K562 (cell line): ENCODE data around the gene VEGFC. TPM values are rescaled to one million over a fixed set of nuclear protein-coding genes. Genes with fewer than 3 reads are reported as not detected.

ENCODE experiments used
- ATAC-seq: fragments of 200-7000 bp; cut with Tn5 transposase; 3 replicates; pipeline ENCODE4 v1.9.1; 2020; ENCODE audit warnings: moderate library complexity
- BruUV-seq: library from RNA; stranded (reverse); fragments of 400-500 nt; replicated peaks from 2 replicates; lab custom pipeline; 2021; lab: Mats Ljungman, UMichigan
- CTCF ChIA-PET: fragments of 300-600 bp; formaldehyde crosslinking; extraction: SDS; loops from one replicate; lab custom pipeline; 2021; ENCODE audit warnings: low intra/inter-chr PET ratio; lab: Yijun Ruan, JAX
- POLR2A ChIA-PET: fragments of 300-600, 350-650 bp; sonication (Branson Sonifier 250); formaldehyde crosslinking; extraction: SDS; loops from one replicate; lab custom pipeline; 2021; ENCODE audit warnings: antibody characterized with exemption, inconsistent platforms; lab: Yijun Ruan, JAX
- DNase-seq, 4 experiments: peaks; one replicate each; pipeline versions ENCODE4 v3.0.0 to v3.0.0-alpha.2; 2011 to 2018; ENCODE audit warnings: low spot score in 3 of 4, mixed read lengths in 3 of 4; ENCODE audit errors: extremely low read depth in 1 of 4
- FAIRE-seq: peaks from 2 replicates; lab custom pipeline; 2011; peaks lifted over from hg19 to GRCh38; lab: Jason Lieb, UNC
- H2AFZ ChIP-seq: 2 replicates; pipeline ENCODE4 v1.6.0; 2011; ENCODE audit warnings: low read depth, low read length, control low read depth, inconsistent platforms
- H3K27ac ChIP-seq: fragments of 200-600 bp; 3 replicates; pipeline ENCODE4 v1.8.0; 2011; ENCODE audit warnings: low read depth, mild to moderate bottlenecking, control low read depth, inconsistent platforms, low read length, moderate library complexity, mixed read lengths; ENCODE audit errors: extremely low read depth
- H3K27me3 ChIP-seq, 2 experiments: fragments of 300-600 bp in 1 of 2; 2 replicates in 1 of 2; 3 replicates in 1 of 2; pipeline versions ENCODE4 v1.6.0 to v1.8.0; 2011; ENCODE audit warnings: inconsistent platforms in 2 of 2, low read length in 2 of 2, mild to moderate bottlenecking in 1 of 2, mixed read lengths in 1 of 2, moderate library complexity in 1 of 2; ENCODE audit not compliant: control insufficient read depth in 2 of 2, insufficient read depth in 2 of 2
- H3K36me3 ChIP-seq: fragments of 300-600 bp; 3 replicates; pipeline ENCODE4 v1.8.0; 2011; ENCODE audit warnings: mild to moderate bottlenecking, low read length, inconsistent platforms; ENCODE audit not compliant: control insufficient read depth, insufficient read depth
- H3K4me1 ChIP-seq, 2 experiments: fragments of 200-600 bp in 1 of 2; replicated peaks in 1 of 2; 2 replicates in 1 of 2; 3 replicates in 1 of 2; pipeline versions ENCODE4 v1.5.1 to v1.8.0; 2011; ENCODE audit warnings: inconsistent platforms in 2 of 2, low read length in 2 of 2, mild to moderate bottlenecking in 1 of 2, mixed read lengths in 1 of 2, moderate library complexity in 1 of 2; ENCODE audit not compliant: control insufficient read depth in 2 of 2, insufficient read depth in 2 of 2
- H3K4me2 ChIP-seq: 2 replicates; pipeline ENCODE4 v1.6.1; 2011; ENCODE audit warnings: low read length, control low read depth, inconsistent platforms, mixed read lengths; ENCODE audit not compliant: insufficient read depth
- H3K4me3 ChIP-seq: fragments of 200-600 bp; sonication (generic), shearing (Covaris generic); 2 replicates; pipeline ENCODE4 v1.5.1; 2016; ENCODE audit warnings: control low read depth, inconsistent platforms
- H3K79me2 ChIP-seq: fragments of 200-600 bp; 3 replicates; pipeline ENCODE4 v1.8.0; 2011; ENCODE audit warnings: low read length, inconsistent platforms; ENCODE audit not compliant: control insufficient read depth, insufficient read depth
- H3K9ac ChIP-seq, 2 experiments: 2 replicates each; pipeline versions ENCODE4 v1.6.0 to v1.6.1; 2011; ENCODE audit warnings: low read depth in 2 of 2, low read length in 2 of 2, control low read depth in 1 of 2, inconsistent platforms in 1 of 2, mild to moderate bottlenecking in 1 of 2, mixed read lengths in 1 of 2; ENCODE audit not compliant: insufficient read depth in 1 of 2
- H3K9me1 ChIP-seq: one replicate; pipeline ENCODE4 v1.6.0; 2011; ENCODE audit warnings: inconsistent platforms, mild to moderate bottlenecking, low read length, moderate library complexity; ENCODE audit not compliant: control insufficient read depth, insufficient read depth
- H3K9me3 ChIP-seq: replicated peaks from 2 replicates; pipeline ENCODE4 v1.5.1; 2011; ENCODE audit warnings: low read depth, low read length, inconsistent platforms; ENCODE audit not compliant: control insufficient read depth, insufficient read depth
- H4K20me1 ChIP-seq: replicated peaks from 2 replicates; pipeline ENCODE4 v1.6.1; 2011; ENCODE audit warnings: low read length, inconsistent platforms, mixed read lengths; ENCODE audit not compliant: control insufficient read depth, insufficient read depth
- ARID2 ChIP-seq: fragments of 450-650 bp; IDR thresholded peaks from 2 replicates; pipeline ENCODE4 v1.6.1; 2017; ENCODE audit warnings: antibody characterized with exemption, mild to moderate bottlenecking
- BRD4 ChIP-seq: fragments of 200-600 bp; sonication (generic); IDR thresholded peaks from 2 replicates; pipeline ENCODE4 v1.6.1; 2017; ENCODE audit warnings: inconsistent platforms
- CTCF ChIP-seq, 3 experiments: IDR thresholded peaks in 2 of 3; conservative IDR thresholded peaks in 1 of 3; 2 replicates each; pipeline ENCODE4 v1.5.1; 2011 to 2012; ENCODE audit warnings: low read length in 3 of 3, mild to moderate bottlenecking in 3 of 3, control low read depth in 2 of 3, improper control_type of control experiment in 1 of 3, inconsistent platforms in 1 of 3, low read depth in 1 of 3, mixed read lengths in 1 of 3, moderate library complexity in 1 of 3; ENCODE audit not compliant: insufficient read depth in 2 of 3
- HMBOX1 ChIP-seq: sonication (generic); IDR thresholded peaks from 2 replicates; pipeline ENCODE4 v1.6.1; 2016
- ID3 ChIP-seq, 2 experiments: fragments of 250-450 bp in 1 of 2; fragments of 450-650 bp in 1 of 2; sonication (Bioruptor Pico) in 1 of 2; IDR thresholded peaks; 2 replicates each; pipeline versions ENCODE4 v1.6.1 to v1.8.0; 2016 to 2021; ENCODE audit warnings: mild to moderate bottlenecking in 2 of 2, moderate library complexity in 2 of 2, missing compliant biosample characterization in 1 of 2, missing genetic modification characterization in 1 of 2
- RBM22 ChIP-seq: fragments of 200-400 bp; formaldehyde crosslinking; IDR thresholded peaks from 2 replicates; pipeline ENCODE4 v1.6.1; 2018; ENCODE audit warnings: low read length, low read depth; ENCODE audit not compliant: poor library complexity, severe bottlenecking
- SMARCB1 ChIP-seq: IDR thresholded peaks from 2 replicates; pipeline ENCODE4 v1.6.1; 2011; ENCODE audit warnings: improper control_type of control experiment, low read depth; ENCODE audit not compliant: insufficient read length
- WGBS: fragments of 100-300 bp; shearing (Covaris generic); methylation state at CpG from one replicate; pipeline ENCODE4 v1.1.6; 2016; ENCODE audit warnings: low coverage, mixed read lengths; ENCODE audit not compliant: insufficient coverage; ENCODE audit errors: missing lambda C conversion rate; 5-methylcytosine and 5-hydroxymethylcytosine counted together
- in situ Hi-C: fragments of 300-500 bp; cut with MboI; formaldehyde crosslinking; loops from 4 replicates; pipeline ENCODE4 v1.15.0; 2018; ENCODE audit warnings: inconsistent platforms, mixed read lengths
- intact Hi-C: fragments of 100-400 bp; cut with micrococcal nuclease; formaldehyde crosslinking; loops from 2 replicates; pipeline ENCODE4 v1.14.2; 2022
- polyA plus RNA-seq, 8 experiments: library from polyadenylated mRNA; depleted of rRNA in 4 of 8; stranded (reverse) in 5 of 8; unstranded in 3 of 8; fragments of >200 nt; fragmentation: Nextera tagmentation in 2 of 8; fragmentation: Illumina TruSeq in 1 of 8; extraction: Ambion mirVana in 2 of 8; extraction: Trizol in 1 of 8; gene quantifications; 2 replicates each; pipeline versions ENCODE4 v1.2.1 to v1.2.3, GENCODE V29; 2011 to 2014; ENCODE audit warnings: inconsistent platforms in 1 of 8, missing spikeins in 1 of 8
- total RNA-seq, 7 experiments: library from RNA; depleted of rRNA in 6 of 7; stranded (reverse); fragments of >200 nt in 6 of 7; fragmentation: Illumina TruSeq in 2 of 7; extraction: Trizol in 2 of 7; gene quantifications; 2 replicates each; pipeline versions ENCODE4 v1.2.1 to v1.2.3, GENCODE V29; 2011 to 2021; ENCODE audit warnings: low replicate concordance in 1 of 7

The VEGFC gene
- total and polyA plus RNA-seq, 9 of the 15 experiments (the other 6 are each of a cell fraction or from before 2014, with no cell fraction given) = not detected

- no TSS peak for BruUV-seq
- DNase-seq = no peak
- Histone ChIP-seq H3K27ac (no peak overlapping the region), H3K4me3 (no peak overlapping the region), H3K27me3 (no peaks in the 10 kb centered on the region), H2AFZ (no peak overlapping the region), H3K36me3 (no peaks in the 10 kb centered on the region), H3K9me1 (no peaks in the 10 kb centered on the region), H3K9me3 (no peaks in the 10 kb centered on the region), H3K9ac (no peak overlapping the region), H3K4me1 (no peaks in the 10 kb centered on the region), H3K79me2 (no peaks in the 10 kb centered on the region), H4K20me1 (no peaks in the 10 kb centered on the region), H3K4me2 (no peak overlapping the region)
- intact Hi-C loops = no loop called here
- 0% methylated on average over 4 of the region's 4 CpGs for WGBS
- ATAC-seq = no peak
- no peak for FAIRE-seq
- POLR2A ChIA-PET = no interaction called here
- in situ Hi-C loops = no loop called here
- TF ChIP-seq SMARCB1 = no peak
- TF ChIP-seq ARID2 = no peak
- no peak for TF ChIP-seq BRD4
- no peak for TF ChIP-seq HMBOX1
- TF ChIP-seq ID3 (CRISPR knock-in tag; IDR thresholded peaks at IDR 0.05) = no peak
- TF ChIP-seq ID3 (tag; IDR thresholded peaks at IDR 0.05) = no peak
- no peak for TF ChIP-seq RBM22
- TF ChIP-seq CTCF (IDR thresholded peaks at IDR 0.05 in 2 of 3, conservative IDR thresholded peaks at IDR 0.05 in 1 of 3; ENCODE audit: insufficient read depth in 2 of 3, low read depth in 1 of 3, low read length in 3 of 3) = no peak
- CTCF ChIA-PET = no interaction called here
These were observed 11.0 kb downstream of the VEGFC start for GRCh38 chr4:176781739-176782100.
